AG09319 (cell line): Measurements from ENCODE around the gene CHRDL2.

Experiments used
- DNase-seq: peaks from one replicate; pipeline ENCODE4 v3.0.0-alpha.2; 2010; ENCODE audit warnings: low read depth; ENCODE audit errors: extremely low read depth
- CTCF ChIP-seq: IDR thresholded peaks from 2 replicates; pipeline ENCODE4 v1.5.1; 2011; ENCODE audit warnings: low read depth, mild to moderate bottlenecking, inconsistent platforms, low read length, moderate library complexity

CHRDL2 gene

GRCh38 chr11:74701351-74701750, 29.9 kb downstream of the CHRDL2 start:
- DNase-seq, result no peak
- TF ChIP-seq CTCF, result no peak; the same call in 1 of the 2 replicates

- no peak for DNase-seq
- TF ChIP-seq CTCF, result no peak
Measured at GRCh38 chr11:74699615-74700396, 31.4 kb downstream of the CHRDL2 start.

GRCh38 chr11:74697722-74698121, 33.5 kb downstream of the CHRDL2 start:
- no peak for TF ChIP-seq CTCF
- no peak for DNase-seq

- no peak for TF ChIP-seq CTCF
- peak; percentile 89 for DNase-seq
Measured at GRCh38 chr11:74696939-74697675, 34.1 kb downstream of the CHRDL2 start.

GRCh38 chr11:74696500-74696899, 34.7 kb downstream of the CHRDL2 start:
- no peak for DNase-seq
- TF ChIP-seq CTCF, result no peak

- no peak for TF ChIP-seq CTCF
- no peak for DNase-seq
Measured at GRCh38 chr11:74695705-74696280, 35.4 kb downstream of the CHRDL2 start.
